OCI-LY7 (cell line): Measurements from ENCODE around the gene C15orf61. TPM values are rescaled to one million over a fixed set of nuclear protein-coding genes. Genes with fewer than 3 reads are reported as not detected.

ENCODE experiments used
- BruUV-seq: library from RNA; stranded (reverse); fragments of 400-500 nt; replicated peaks from 2 replicates; lab custom pipeline; 2021; lab: Mats Ljungman, UMichigan
- CTCF ChIA-PET: fragments of 300-600 bp; sonication (Branson Sonifier 250); formaldehyde crosslinking; loops from one replicate; lab custom pipeline; 2022; ENCODE audit warnings: antibody characterized with exemption; ENCODE audit not compliant: unreplicated experiment; lab: Charles Lee
- POLR2A ChIA-PET: fragments of 300-600 bp; sonication (Branson Sonifier 250); formaldehyde crosslinking; loops from one replicate; lab custom pipeline; 2022; ENCODE audit warnings: antibody characterized with exemption; lab: Charles Lee
- DNase-seq: peaks from one replicate; pipeline ENCODE4 v3.0.0-alpha.2; 2015; ENCODE audit warnings: low spot score
- H2AFZ ChIP-seq: fragments of 200-600 bp; sonication (generic), shearing (Covaris generic); 2 replicates; pipeline ENCODE4 v1.6.1; 2014; ENCODE audit warnings: mild to moderate bottlenecking, antibody characterized with exemption, low read length, moderate library complexity
- H3K27ac ChIP-seq: fragments of 200-600 bp; sonication (generic); 2 replicates; pipeline ENCODE4 v1.5.1; 2014; ENCODE audit warnings: mixed run types, low read depth, mild to moderate bottlenecking, moderate library complexity, low read length, inconsistent platforms; ENCODE audit not compliant: poor library complexity, severe bottlenecking
- H3K36me3 ChIP-seq: fragments of 200-600 bp; sonication (generic); 2 replicates; pipeline ENCODE4 v1.6.1; 2014; ENCODE audit warnings: mild to moderate bottlenecking, antibody characterized with exemption, low read length, moderate library complexity, mixed read lengths; ENCODE audit not compliant: insufficient read depth
- H3K4me1 ChIP-seq: fragments of 200-600 bp; sonication (generic); 2 replicates; pipeline ENCODE4 v1.5.1; 2014; ENCODE audit warnings: mild to moderate bottlenecking, low read length; ENCODE audit not compliant: insufficient read depth, poor library complexity, severe bottlenecking
- H3K4me2 ChIP-seq: fragments of 200-600 bp; sonication (generic); 2 replicates; pipeline ENCODE4 v1.6.1; 2014; ENCODE audit warnings: mild to moderate bottlenecking, low read length
- H3K4me3 ChIP-seq: fragments of 200-600 bp; sonication (generic); 2 replicates; pipeline ENCODE4 v1.5.1; 2014; ENCODE audit warnings: mild to moderate bottlenecking, low read depth, low read length; ENCODE audit not compliant: poor library complexity, severe bottlenecking
- H3K79me2 ChIP-seq: fragments of 200-600 bp; sonication (generic); 2 replicates; pipeline ENCODE4 v1.6.1; 2016; ENCODE audit warnings: low read depth, mild to moderate bottlenecking, low read length, moderate library complexity, mixed read lengths; ENCODE audit not compliant: insufficient read depth
- H3K9me2 ChIP-seq: fragments of 200-600 bp; sonication (generic); 2 replicates; pipeline ENCODE4 v1.6.1; 2016; ENCODE audit warnings: mild to moderate bottlenecking, low read length, mixed read lengths; ENCODE audit not compliant: insufficient read depth
- H3K9me3 ChIP-seq: fragments of 200-600 bp; sonication (generic); 2 replicates; pipeline ENCODE4 v1.6.1; 2014; ENCODE audit warnings: mild to moderate bottlenecking, mixed run types, low read length, mixed read lengths
- H4K20me1 ChIP-seq: fragments of 200-600 bp; sonication (generic); 2 replicates; pipeline ENCODE4 v1.6.1; 2014; ENCODE audit warnings: mild to moderate bottlenecking, antibody characterized with exemption, low read length, moderate library complexity, mixed read lengths; ENCODE audit not compliant: insufficient read depth
- EZH2phosphoT487 ChIP-seq: fragments of 200-600 bp; sonication (generic); IDR thresholded peaks from 2 replicates; pipeline ENCODE4 v1.6.1; 2018; ENCODE audit warnings: low read depth, borderline replicate concordance, mild to moderate bottlenecking, mixed run types, antibody characterized with exemption, low read length, moderate library complexity, mixed read lengths
- intact Hi-C: fragments of 100-400 bp; cut with micrococcal nuclease; formaldehyde crosslinking; loops from one replicate; pipeline ENCODE4 v1.10.0; 2022; ENCODE audit not compliant: unreplicated experiment
- total RNA-seq, 2 experiments: library from RNA; depleted of rRNA in 1 of 2; stranded (reverse); fragments of >200 nt in 1 of 2; shearing (Covaris generic) in 1 of 2; gene quantifications; 2 replicates each; pipeline ENCODE4 v1.2.3, GENCODE V29; 2014 to 2022
- TF ChIP-seq, protein P1 (sequence below): fragments of 200-600 bp; sonication (generic); conservative IDR thresholded peaks from 2 replicates; pipeline ENCODE4 v1.5.1; 2014; ENCODE audit warnings: mild to moderate bottlenecking, antibody characterized with exemption, low read length, moderate library complexity, mixed read lengths

The C15orf61 gene
- total RNA-seq, 2 experiments from 2014 or later, result 9.3 to 13.3 TPM

DNA sequence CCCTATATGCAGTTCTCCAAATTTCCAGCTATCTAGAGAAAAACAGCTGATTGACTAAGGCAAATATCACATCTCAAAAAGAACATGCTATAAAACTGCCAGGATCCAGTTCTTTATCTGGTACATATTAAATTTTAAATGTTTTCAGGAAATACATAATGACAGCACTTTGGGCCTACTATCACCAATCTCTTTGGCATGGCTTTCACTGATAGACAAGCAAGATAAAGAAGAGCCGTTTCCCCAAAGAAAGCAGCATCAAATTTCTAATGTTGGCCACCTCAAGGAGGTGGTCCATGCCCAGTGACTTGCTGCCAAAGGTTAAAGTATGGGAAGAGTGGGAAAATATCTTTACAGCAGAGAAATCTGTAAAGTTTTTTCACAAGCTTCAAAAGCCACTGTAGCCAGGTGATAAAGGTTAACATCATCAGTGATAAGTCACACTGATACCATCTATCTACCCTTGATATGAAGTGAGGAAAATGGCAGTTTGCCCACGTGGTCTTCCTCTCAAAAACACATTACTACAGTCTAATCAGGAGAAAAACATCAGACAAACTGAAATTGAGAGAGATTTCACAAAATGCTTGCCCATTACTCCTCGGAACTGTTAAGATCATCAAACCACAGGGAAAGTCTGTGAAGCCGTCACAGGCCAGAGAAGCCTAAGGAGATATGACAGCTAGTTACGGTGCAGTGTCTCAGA is 46.4 kb upstream of the C15orf61 start:
- no peak overlapping the region for H3K27ac ChIP-seq
- no peaks in the 10 kb centered on the region for H4K20me1 ChIP-seq
- H3K9me2 ChIP-seq, result no peaks in the 10 kb centered on the region
- H2AFZ ChIP-seq, result no peak overlapping the region
- no peak overlapping the region for H3K4me2 ChIP-seq
- no peaks in the 10 kb centered on the region for H3K79me2 ChIP-seq
- H3K9me3 ChIP-seq, result no peaks in the 10 kb centered on the region
- no peaks in the 10 kb centered on the region for H3K36me3 ChIP-seq
- TF ChIP-seq EZH2phosphoT487, result no peak
- TF ChIP-seq, protein P1, sequence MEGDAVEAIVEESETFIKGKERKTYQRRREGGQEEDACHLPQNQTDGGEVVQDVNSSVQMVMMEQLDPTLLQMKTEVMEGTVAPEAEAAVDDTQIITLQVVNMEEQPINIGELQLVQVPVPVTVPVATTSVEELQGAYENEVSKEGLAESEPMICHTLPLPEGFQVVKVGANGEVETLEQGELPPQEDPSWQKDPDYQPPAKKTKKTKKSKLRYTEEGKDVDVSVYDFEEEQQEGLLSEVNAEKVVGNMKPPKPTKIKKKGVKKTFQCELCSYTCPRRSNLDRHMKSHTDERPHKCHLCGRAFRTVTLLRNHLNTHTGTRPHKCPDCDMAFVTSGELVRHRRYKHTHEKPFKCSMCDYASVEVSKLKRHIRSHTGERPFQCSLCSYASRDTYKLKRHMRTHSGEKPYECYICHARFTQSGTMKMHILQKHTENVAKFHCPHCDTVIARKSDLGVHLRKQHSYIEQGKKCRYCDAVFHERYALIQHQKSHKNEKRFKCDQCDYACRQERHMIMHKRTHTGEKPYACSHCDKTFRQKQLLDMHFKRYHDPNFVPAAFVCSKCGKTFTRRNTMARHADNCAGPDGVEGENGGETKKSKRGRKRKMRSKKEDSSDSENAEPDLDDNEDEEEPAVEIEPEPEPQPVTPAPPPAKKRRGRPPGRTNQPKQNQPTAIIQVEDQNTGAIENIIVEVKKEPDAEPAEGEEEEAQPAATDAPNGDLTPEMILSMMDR, result no peak
- CTCF ChIA-PET, result no interaction called here
- DNase-seq, result no peak
- intact Hi-C loops, result no loop called here
- no TSS peak for BruUV-seq
- H3K4me1 ChIP-seq, result no peaks in the 10 kb centered on the region
- POLR2A ChIA-PET, result interaction anchor here (0.7 kb wide), 1 partner anchor 229 kb away, joined by 3 read pairs; no protein-coding TSS in a partner anchor
- H3K4me3 ChIP-seq, result no peak overlapping the region

DNA sequence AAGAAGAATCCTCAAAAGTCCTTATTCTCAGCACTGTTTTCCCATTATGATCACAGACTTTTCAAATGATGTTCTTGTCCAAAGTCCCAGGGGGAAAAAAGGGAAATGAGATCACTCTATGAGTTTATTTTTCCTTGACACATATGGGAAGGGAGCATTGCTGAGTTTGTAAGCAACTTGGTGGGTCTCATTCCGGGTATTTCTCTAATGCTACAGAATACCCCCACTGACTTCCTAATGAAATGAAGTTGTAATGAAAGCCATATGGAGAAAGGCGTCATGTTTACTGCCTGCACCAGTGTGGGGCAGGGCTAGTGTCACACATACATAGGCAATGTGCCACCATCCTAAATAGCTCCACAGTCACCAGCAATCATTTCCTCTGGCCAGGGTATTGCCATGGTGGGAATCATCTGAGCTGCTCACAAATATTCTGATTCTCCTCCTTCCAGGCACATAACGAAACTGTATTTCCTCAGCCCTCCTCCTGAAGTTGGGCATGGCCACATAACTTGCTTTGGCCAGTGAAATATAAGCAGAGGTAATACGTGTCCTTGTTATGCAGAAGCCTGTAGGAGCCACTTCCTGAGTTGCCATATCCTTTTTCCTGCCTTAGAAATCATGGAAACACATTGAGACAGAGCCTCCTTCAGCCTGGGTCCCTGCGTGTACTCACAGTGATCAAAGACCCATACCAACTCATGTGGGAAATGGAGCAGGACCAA is 41.0 kb upstream of the C15orf61 start:
- Histone ChIP-seq H3K79me2 (no peaks in the 10 kb centered on the region), H3K36me3 (no peaks in the 10 kb centered on the region), H4K20me1 (no peaks in the 10 kb centered on the region), H3K9me2 (no peaks in the 10 kb centered on the region), H3K27ac (no peak overlapping the region), H3K4me1 (no peaks in the 10 kb centered on the region), H3K9me3 (no peaks in the 10 kb centered on the region), H2AFZ (no peak overlapping the region), H3K4me3 (no peak overlapping the region), H3K4me2 (no peak overlapping the region)
- no peak for TF ChIP-seq EZH2phosphoT487
- TF ChIP-seq, protein P1, result no peak
- no peak for DNase-seq
- POLR2A ChIA-PET, result no interaction called here
- CTCF ChIA-PET, result no interaction called here
- no TSS peak for BruUV-seq
- intact Hi-C loops, result no loop called here

DNA sequence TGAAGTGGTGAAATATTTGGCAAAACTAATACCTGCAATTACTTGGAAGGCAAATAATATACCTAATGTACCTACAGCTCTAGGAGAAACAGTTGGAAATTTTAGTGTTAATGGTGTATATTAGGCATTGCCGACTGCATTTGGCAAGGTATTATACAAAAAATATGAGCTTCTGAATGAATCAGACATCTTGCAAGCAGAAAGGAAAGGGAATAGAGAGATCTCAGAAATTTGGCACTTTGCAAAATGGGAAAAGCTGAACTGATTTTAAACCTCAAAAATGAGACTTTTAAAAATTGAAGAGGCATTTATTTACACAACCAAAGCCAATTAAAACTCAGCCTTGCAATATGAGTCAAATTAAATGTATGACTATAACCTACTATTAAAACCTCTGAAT is 40.2 kb upstream of the C15orf61 start:
- Histone ChIP-seq H3K36me3 (no peaks in the 10 kb centered on the region), H3K9me3 (no peaks in the 10 kb centered on the region), H3K4me3 (no peak overlapping the region), H3K79me2 (no peaks in the 10 kb centered on the region), H4K20me1 (no peaks in the 10 kb centered on the region), H3K4me2 (no peak overlapping the region), H3K9me2 (no peaks in the 10 kb centered on the region), H3K4me1 (no peaks in the 10 kb centered on the region), H2AFZ (no peak overlapping the region), H3K27ac (no peak overlapping the region)
- intact Hi-C loops, result no loop called here
- ChIA-PET CTCF (no interaction called here), POLR2A (interaction anchor here (0.7 kb wide), 1 partner anchor 73 kb away, joined by 3 read pairs; no protein-coding TSS in a partner anchor)
- no TSS peak for BruUV-seq
- no peak for TF ChIP-seq EZH2phosphoT487
- no peak for DNase-seq
